OCI-LY7 (cell line): ENCODE data around the gene AADAC.

Experiments
- EZH2phosphoT487 ChIP-seq: fragments of 200-600 bp; sonication (generic); IDR thresholded peaks from 2 replicates; pipeline ENCODE4 v1.6.1; 2018; ENCODE audit warnings: low read depth, borderline replicate concordance, mild to moderate bottlenecking, mixed run types, antibody characterized with exemption, low read length, moderate library complexity, mixed read lengths
- TF ChIP-seq, protein P1 (sequence below): fragments of 200-600 bp; sonication (generic); conservative IDR thresholded peaks from 2 replicates; pipeline ENCODE4 v1.5.1; 2014; ENCODE audit warnings: mild to moderate bottlenecking, antibody characterized with exemption, low read length, moderate library complexity, mixed read lengths

DNA sequence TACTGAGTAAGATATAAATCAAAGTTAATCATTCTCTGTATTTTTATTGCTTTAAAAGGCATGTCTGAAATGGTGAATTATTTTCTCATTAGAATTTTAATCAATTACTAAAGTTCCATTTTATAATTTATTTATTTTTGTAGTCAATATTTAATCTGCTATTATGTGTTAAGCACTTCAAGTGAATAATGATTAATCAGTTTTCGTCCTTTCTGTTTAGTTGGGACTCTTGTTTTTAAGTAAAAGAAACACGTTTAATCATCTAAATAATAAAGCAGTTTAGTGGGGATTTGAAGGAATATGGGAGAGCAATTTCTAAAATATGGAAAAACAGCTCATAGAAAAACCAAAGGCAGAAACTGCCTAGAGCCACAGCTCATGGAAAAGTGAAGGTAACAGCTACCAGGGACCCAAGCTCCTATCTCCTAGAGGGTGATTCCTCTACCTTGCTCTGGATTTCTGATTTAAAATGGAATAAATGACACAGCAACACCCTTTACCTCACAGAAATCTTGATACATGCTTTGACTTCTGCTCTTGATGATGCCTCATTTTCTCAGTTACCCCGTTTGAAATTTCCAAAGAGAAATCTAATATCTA is 31.5 kb downstream of the AADAC start:
- TF ChIP-seq, protein P1, sequence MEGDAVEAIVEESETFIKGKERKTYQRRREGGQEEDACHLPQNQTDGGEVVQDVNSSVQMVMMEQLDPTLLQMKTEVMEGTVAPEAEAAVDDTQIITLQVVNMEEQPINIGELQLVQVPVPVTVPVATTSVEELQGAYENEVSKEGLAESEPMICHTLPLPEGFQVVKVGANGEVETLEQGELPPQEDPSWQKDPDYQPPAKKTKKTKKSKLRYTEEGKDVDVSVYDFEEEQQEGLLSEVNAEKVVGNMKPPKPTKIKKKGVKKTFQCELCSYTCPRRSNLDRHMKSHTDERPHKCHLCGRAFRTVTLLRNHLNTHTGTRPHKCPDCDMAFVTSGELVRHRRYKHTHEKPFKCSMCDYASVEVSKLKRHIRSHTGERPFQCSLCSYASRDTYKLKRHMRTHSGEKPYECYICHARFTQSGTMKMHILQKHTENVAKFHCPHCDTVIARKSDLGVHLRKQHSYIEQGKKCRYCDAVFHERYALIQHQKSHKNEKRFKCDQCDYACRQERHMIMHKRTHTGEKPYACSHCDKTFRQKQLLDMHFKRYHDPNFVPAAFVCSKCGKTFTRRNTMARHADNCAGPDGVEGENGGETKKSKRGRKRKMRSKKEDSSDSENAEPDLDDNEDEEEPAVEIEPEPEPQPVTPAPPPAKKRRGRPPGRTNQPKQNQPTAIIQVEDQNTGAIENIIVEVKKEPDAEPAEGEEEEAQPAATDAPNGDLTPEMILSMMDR = no peak
- TF ChIP-seq EZH2phosphoT487 = no peak
